COLO668 (cell line): Measurements from ENCODE around the gene KRTAP19-8.

Experiments
- DNase-seq: peaks from one replicate; lab custom pipeline; 2025; ENCODE audit not compliant: unreplicated experiment; lab: John Stamatoyannopoulos, UW

Gene KRTAP19-8

GRCh38 chr21:31038376-31038775 is at the start of gene KRTAP19-8:
Gene KRTAP19-8, minus strand, starts transcription at chr21:31038476. Its CDS starts 33 bp downstream, at chr21:31038443.
- DNase-seq, result no peak

GRCh38 chr21:31087639-31088473 is 49.6 kb upstream of the KRTAP19-8 start:
- no peak for DNase-seq

- no peak for DNase-seq
Observed at GRCh38 chr21:31084689-31085088, 46.4 kb upstream of the KRTAP19-8 start.

- DNase-seq, result no peak
Observed at GRCh38 chr21:31078796-31079195, 40.5 kb upstream of the KRTAP19-8 start.

GRCh38 chr21:31078216-31078615 is 39.9 kb upstream of the KRTAP19-8 start:
- no peak for DNase-seq

- DNase-seq, result no peak
Observed at GRCh38 chr21:31075848-31076247, 37.6 kb upstream of the KRTAP19-8 start.

- DNase-seq, result no peak
Observed at GRCh38 chr21:31072533-31072932, 34.3 kb upstream of the KRTAP19-8 start.

- no peak for DNase-seq
Observed at GRCh38 chr21:31064803-31065202, 26.5 kb upstream of the KRTAP19-8 start.

GRCh38 chr21:31052489-31053142 is 14.3 kb upstream of the KRTAP19-8 start:
- DNase-seq, result no peak

GRCh38 chr21:31050577-31051157 is 12.4 kb upstream of the KRTAP19-8 start:
- no peak for DNase-seq

- DNase-seq, result no peak
Observed at GRCh38 chr21:31045841-31046240, 7.6 kb upstream of the KRTAP19-8 start.

- DNase-seq, result no peak
Observed at GRCh38 chr21:31043471-31043870, 5.2 kb upstream of the KRTAP19-8 start.

GRCh38 chr21:31042080-31042464 is 3.8 kb upstream of the KRTAP19-8 start:
- DNase-seq, result no peak

- DNase-seq, result no peak
Observed at GRCh38 chr21:31041295-31042079, 3.2 kb upstream of the KRTAP19-8 start.

- DNase-seq, result no peak
Observed at GRCh38 chr21:31034378-31034777, 3.9 kb downstream of the KRTAP19-8 start.

- DNase-seq, result no peak
Observed at GRCh38 chr21:31030367-31031106, 7.7 kb downstream of the KRTAP19-8 start.

- DNase-seq, result no peak
Observed at GRCh38 chr21:31023680-31024079, 14.6 kb downstream of the KRTAP19-8 start.

GRCh38 chr21:31022306-31022705 is 16.0 kb downstream of the KRTAP19-8 start:
- DNase-seq, result no peak

- no peak for DNase-seq
Observed at GRCh38 chr21:31018232-31018631, 20.0 kb downstream of the KRTAP19-8 start.

GRCh38 chr21:31014891-31015290 is 23.4 kb downstream of the KRTAP19-8 start:
- DNase-seq, result no peak
